Measurements from ENCODE around the gene MXRA7. TPM values are rescaled to one million over a fixed set of nuclear protein-coding genes. Genes with fewer than 3 reads are reported as not detected.

Gene MXRA7
- total RNA-seq, 4 donors from 2014 or later = 24.3 to 43.0 (median 30.6) TPM

DNA sequence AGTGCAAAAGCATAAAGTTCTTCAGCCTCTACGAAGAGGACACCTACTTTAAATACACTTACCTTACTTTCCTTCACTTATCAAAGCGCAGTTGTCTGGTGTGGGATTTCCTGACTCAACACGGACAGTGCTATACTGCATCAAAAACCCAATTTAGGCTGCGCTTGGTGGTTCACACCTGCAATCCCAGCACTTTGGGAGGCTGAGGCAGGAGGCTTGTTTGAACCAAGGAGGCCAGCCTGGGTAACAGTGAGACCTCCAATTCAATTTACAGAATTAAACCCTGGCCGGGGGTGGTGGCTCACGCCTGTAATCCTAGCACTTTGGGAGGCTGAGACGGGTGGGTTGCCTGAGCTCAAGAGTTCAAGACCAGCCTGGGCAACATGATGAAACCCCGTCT is 11.5 kb upstream of the MXRA7 start:
- peak overlapping the region in 1 of 4 donors; percentile 2 for H3K27ac ChIP-seq
- TF ChIP-seq CTCF (IDR thresholded peaks at IDR 0.05 in 4 of 5, conservative IDR thresholded peaks at IDR 0.05 in 1 of 5) (no peak), POLR2A (IDR thresholded peaks at IDR 0.05) (no peak)
- in situ Hi-C loops (cut with MboI; ENCODE audit: low sequenced_read_pairs in 4 of 4) (loop anchor here in 1 of 4 donors (25.0 kb wide), 1 partner anchor 160 kb away; a partner anchor contains a TSS), intact Hi-C loops (cut with DNase I; ENCODE audit: low total_unique reads) (loop anchor here (10.0 kb wide), 1 partner anchor 937 kb away; the partner anchor contains the start of gene UNK)
- no peak overlapping the region for H3K4me3 ChIP-seq
- H3K9me3 ChIP-seq = no peaks in the 10 kb centered on the region
- DNase-seq (no peak), ATAC-seq (no peak)
- peaks cover 15 to 20% of the 10 kb centered on the region in 2 donors for H3K4me1 ChIP-seq
- peaks cover 1 to 75% of the 10 kb centered on the region in 2 donors for H3K36me3 ChIP-seq
- H3K27me3 ChIP-seq = no peaks in the 10 kb centered on the region

GRCh38 chr17:76721463-76721862 is 10.7 kb upstream of the MXRA7 start:
- no peak for TF ChIP-seq CTCF (IDR thresholded peaks at IDR 0.05 in 4 of 5, conservative IDR thresholded peaks at IDR 0.05 in 1 of 5)
- TF ChIP-seq POLR2A (IDR thresholded peaks at IDR 0.05) = no peak
- H3K27me3 ChIP-seq = no peaks in the 10 kb centered on the region
- DNase-seq = no peak

DNA sequence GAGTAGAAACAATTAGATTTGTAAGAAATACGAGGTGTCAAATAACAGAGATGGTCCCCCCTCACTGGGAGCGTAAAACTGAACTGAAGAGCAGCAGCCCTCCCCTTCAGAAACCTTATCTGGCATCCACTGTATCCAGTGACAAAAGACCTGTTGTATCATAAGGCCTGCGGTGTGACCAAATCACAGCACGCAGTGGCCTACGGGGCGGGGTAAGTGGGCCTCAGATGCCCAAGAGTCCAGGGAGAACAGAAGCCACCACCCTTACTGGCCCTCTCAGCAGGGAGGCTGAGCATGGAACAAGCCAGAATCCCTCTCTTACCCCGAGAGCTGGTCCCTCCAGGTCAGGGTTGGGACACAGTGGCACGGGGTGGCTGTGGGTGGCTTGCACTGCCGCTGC is 10.2 kb upstream of the MXRA7 start:
- DNase-seq (no peak), ATAC-seq (no peak)
- in situ Hi-C loops (cut with MboI; ENCODE audit: low sequenced_read_pairs in 4 of 4) (loop anchor here in 1 of 4 donors (25.0 kb wide), 1 partner anchor 159 kb away; a partner anchor contains a TSS), intact Hi-C loops (cut with DNase I; ENCODE audit: low total_unique reads) (loop anchor here (10.0 kb wide), 1 partner anchor 936 kb away; the partner anchor contains the start of gene UNK)
- Histone ChIP-seq H3K4me1 (peaks cover 19 to 28% of the 10 kb centered on the region in 2 donors), H3K4me3 (no peak overlapping the region), H3K9me3 (no peaks in the 10 kb centered on the region), H3K27me3 (no peaks in the 10 kb centered on the region), H3K27ac (no peak overlapping the region), H3K36me3 (peaks cover 5 to 87% of the 10 kb centered on the region in 2 donors)
- TF ChIP-seq POLR2A (IDR thresholded peaks at IDR 0.05) (no peak), CTCF (IDR thresholded peaks at IDR 0.05 in 4 of 5, conservative IDR thresholded peaks at IDR 0.05 in 1 of 5) (no peak)

More at GRCh38 chr17:76721463-76721862, 10.7 kb upstream of the MXRA7 start:
- Histone ChIP-seq H3K4me1 (peaks cover 17 to 27% of the 10 kb centered on the region in 2 donors), H3K36me3 (peaks cover 5 to 83% of the 10 kb centered on the region in 2 donors), H3K4me3 (no peak overlapping the region), H3K9me3 (no peaks in the 10 kb centered on the region), H3K27ac (no peak overlapping the region)
- no peak for ATAC-seq
- intact Hi-C loops (cut with DNase I; ENCODE audit: low total_unique reads) = loop anchor here (10.0 kb wide), 1 partner anchor 937 kb away; the partner anchor contains the start of gene UNK
- in situ Hi-C loops (cut with MboI; ENCODE audit: low sequenced_read_pairs in 4 of 4) = loop anchor here in 1 of 4 donors (25.0 kb wide), 1 partner anchor 159 kb away; a partner anchor contains a TSS

GRCh38 chr17:76720211-76720610 is 9.4 kb upstream of the MXRA7 start:
- Histone ChIP-seq H3K27me3 (no peaks in the 10 kb centered on the region), H3K9me3 (no peaks in the 10 kb centered on the region), H3K27ac (no peak overlapping the region), H3K4me3 (no peak overlapping the region), H3K36me3 (peaks cover 5 to 94% of the 10 kb centered on the region in 2 donors), H3K4me1 (peaks cover 22 to 28% of the 10 kb centered on the region in 2 donors)
- TF ChIP-seq CTCF (IDR thresholded peaks at IDR 0.05 in 4 of 5, conservative IDR thresholded peaks at IDR 0.05 in 1 of 5) (no peak), POLR2A (IDR thresholded peaks at IDR 0.05) (no peak)
- intact Hi-C loops (cut with DNase I; ENCODE audit: low total_unique reads) = loop anchor here (10.0 kb wide), 1 partner anchor 935 kb away; the partner anchor contains the start of gene UNK
- in situ Hi-C loops (cut with MboI; ENCODE audit: low sequenced_read_pairs in 4 of 4) = loop anchor here in 1 of 4 donors (25.0 kb wide), 1 partner anchor 158 kb away; a partner anchor contains a TSS
- DNase-seq (no peak), ATAC-seq (no peak)

All from gastrocnemius medialis (tissue), 4 donors.